ENCODE measurements around the gene ATP11B. TPM values are rescaled to one million over a fixed set of nuclear protein-coding genes. Genes with fewer than 3 reads are reported as not detected.

Gene ATP11B
- total RNA-seq (2013), result 53.2 TPM
- polyA plus RNA-seq, result 10 to 100 TPM; 11.1 to 25.1 (median 13.5) TPM
- 26.5 and 31.0 TPM in 2 replicates for polyA minus RNA-seq
- total RNA-seq, result 226 to 522 (median 364) reads per million in 11 experiments

DNA sequence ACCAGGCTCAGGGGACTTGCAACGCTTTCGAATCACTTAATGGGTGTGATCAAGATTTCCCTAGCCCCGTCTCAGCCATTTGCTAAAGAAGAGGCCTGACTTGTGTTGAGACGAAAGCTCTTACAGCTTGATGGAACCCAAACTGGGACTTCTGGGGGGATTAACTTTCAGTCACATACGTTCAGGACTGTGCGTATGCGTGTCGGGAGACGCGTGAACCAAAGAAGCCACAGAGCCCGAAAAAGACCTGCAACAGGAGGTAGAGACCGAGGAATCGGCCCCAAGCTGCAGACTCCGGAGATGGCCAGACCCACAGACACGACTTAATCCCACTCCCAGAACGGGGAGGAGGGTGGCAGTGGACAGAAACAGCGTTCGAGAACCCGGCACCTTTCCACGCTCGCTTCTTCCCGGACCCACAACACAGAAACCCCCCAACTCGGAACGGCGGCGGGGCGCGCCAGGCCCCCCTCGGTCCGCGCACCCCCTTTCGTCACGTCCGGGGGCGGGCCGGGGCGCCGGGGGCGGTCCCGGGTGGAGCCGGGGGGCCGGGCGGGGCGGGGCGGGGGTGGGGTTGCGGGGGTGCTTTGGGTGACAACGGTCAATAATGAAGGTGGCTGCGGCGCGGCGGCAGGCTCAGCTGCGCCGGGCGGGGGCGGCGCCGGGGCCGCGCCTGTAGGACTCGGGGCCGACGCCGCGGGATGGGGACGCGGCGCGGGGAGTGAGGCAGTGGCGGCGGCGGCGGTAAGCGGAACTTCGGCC lies at the start of gene ATP11B:
TSS of gene ATP11B (plus strand) at position 604 of the 762 bp plus-strand sequence. CDS start 256 bp downstream, outside the sequence.
- Mint-ChIP-seq H3K9me3 (no peaks in the 10 kb centered on the region), H3K27me3 (ENCODE audit: low read depth in 3 of 3) (no peaks in the 10 kb centered on the region), H3K36me3 (peaks cover 3 to 6% of the 10 kb centered on the region in 2 donors), H3K4me1 (peaks cover 28% of the 10 kb centered on the region), H3K27ac (peak within 1 kb of the TSS; percentile 99 to 100 (median 100)), H3K4me3 (peak within 1 kb of the TSS; percentile 97 to 99)
- H3K27me3 ChIP-seq (ENCODE audit: control insufficient read depth in 2 of 2, insufficient read depth in 2 of 2, low read length in 2 of 2), result no peaks in the 10 kb centered on the region
- intact Hi-C loops (cut with micrococcal nuclease), result no loop called here
- peak within 1 kb of the TSS; percentile 91 for H2AFZ ChIP-seq (ENCODE audit: insufficient read depth, low read depth, low read length, poor library complexity, severe bottlenecking)
- no peaks in the 10 kb centered on the region for H3K36me3 ChIP-seq (replicated peaks in 1 of 2; ENCODE audit: control insufficient read depth in 1 of 2, insufficient read depth in 2 of 2, low read length in 2 of 2)
- peak within 1 kb of the TSS; percentile 93 to 98 for H3K27ac ChIP-seq (ENCODE audit: low read depth in 1 of 2, low read length in 2 of 2)
- under 1% methylated on average over 46 of the region's 74 CpGs for WGBS (ENCODE audit: insufficient coverage)
- H3K9me3 ChIP-seq (replicated peaks in 1 of 2; ENCODE audit: control insufficient read depth in 1 of 2, insufficient read depth in 1 of 2, low read length in 2 of 2), result no peaks in the 10 kb centered on the region
- peaks cover 24% of the 10 kb centered on the region for H4K20me1 ChIP-seq (ENCODE audit: insufficient read depth, low read length)
- TF ChIP-seq, protein P1, sequence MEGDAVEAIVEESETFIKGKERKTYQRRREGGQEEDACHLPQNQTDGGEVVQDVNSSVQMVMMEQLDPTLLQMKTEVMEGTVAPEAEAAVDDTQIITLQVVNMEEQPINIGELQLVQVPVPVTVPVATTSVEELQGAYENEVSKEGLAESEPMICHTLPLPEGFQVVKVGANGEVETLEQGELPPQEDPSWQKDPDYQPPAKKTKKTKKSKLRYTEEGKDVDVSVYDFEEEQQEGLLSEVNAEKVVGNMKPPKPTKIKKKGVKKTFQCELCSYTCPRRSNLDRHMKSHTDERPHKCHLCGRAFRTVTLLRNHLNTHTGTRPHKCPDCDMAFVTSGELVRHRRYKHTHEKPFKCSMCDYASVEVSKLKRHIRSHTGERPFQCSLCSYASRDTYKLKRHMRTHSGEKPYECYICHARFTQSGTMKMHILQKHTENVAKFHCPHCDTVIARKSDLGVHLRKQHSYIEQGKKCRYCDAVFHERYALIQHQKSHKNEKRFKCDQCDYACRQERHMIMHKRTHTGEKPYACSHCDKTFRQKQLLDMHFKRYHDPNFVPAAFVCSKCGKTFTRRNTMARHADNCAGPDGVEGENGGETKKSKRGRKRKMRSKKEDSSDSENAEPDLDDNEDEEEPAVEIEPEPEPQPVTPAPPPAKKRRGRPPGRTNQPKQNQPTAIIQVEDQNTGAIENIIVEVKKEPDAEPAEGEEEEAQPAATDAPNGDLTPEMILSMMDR (IDR thresholded peaks at IDR 0.05), result no peak
- H3K4me1 ChIP-seq (ENCODE audit: control insufficient read depth in 1 of 2, insufficient read depth in 2 of 2, low read length in 2 of 2), result peaks cover 34 to 46% of the 10 kb centered on the region in 2 donors
- peaks cover 46% of the 10 kb centered on the region for H3K79me2 ChIP-seq (ENCODE audit: insufficient read depth, low read length)
- DNase-seq, result peak; percentile 63 to 79 (median 75)
- peak within 1 kb of the TSS; percentile 97 for H3K9ac ChIP-seq (ENCODE audit: insufficient read depth, low read length, poor library complexity, severe bottlenecking)
- peak within 1 kb of the TSS; percentile 92 to 100 (median 95) for H3K4me3 ChIP-seq (replicated peaks in 1 of 3; ENCODE audit: low read depth in 2 of 3, low read length in 3 of 3)
- peak within 1 kb of the TSS; percentile 99 for H3K4me2 ChIP-seq (replicated peaks; ENCODE audit: extremely low read depth, low read length, poor library complexity, severe bottlenecking)

DNA sequence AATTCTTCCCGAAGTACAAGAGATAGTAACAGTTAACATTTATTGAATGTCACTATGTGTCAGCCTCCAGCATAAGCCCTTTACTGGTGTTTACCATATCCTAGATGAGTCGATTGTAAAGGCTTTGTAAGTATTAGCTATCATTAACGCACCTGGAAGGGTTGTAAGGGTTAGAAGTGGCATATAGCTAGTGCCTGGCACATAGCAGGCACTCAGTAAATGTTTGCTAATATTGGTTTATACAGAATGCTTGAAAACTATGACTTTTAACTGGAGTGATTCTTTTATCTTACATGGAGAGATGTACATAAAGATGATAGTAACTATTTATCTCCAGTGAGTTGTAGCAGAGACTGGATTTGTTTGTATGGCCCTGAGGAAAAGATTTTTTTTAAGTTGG lies 46.3 kb upstream of the ATP11B start:
- no peak overlapping the region for H3K27ac Mint-ChIP-seq
- intact Hi-C loops (cut with micrococcal nuclease), result no loop called here
- Histone ChIP-seq H2AFZ (ENCODE audit: insufficient read depth, low read depth, low read length, poor library complexity, severe bottlenecking) (no peak overlapping the region), H3K4me1 (ENCODE audit: control insufficient read depth in 1 of 2, insufficient read depth in 2 of 2, low read length in 2 of 2) (no peaks in the 10 kb centered on the region), H3K36me3 (replicated peaks in 1 of 2; ENCODE audit: control insufficient read depth in 1 of 2, insufficient read depth in 2 of 2, low read length in 2 of 2) (no peaks in the 10 kb centered on the region), H3K27me3 (ENCODE audit: control insufficient read depth in 2 of 2, insufficient read depth in 2 of 2, low read length in 2 of 2) (no peaks in the 10 kb centered on the region), H3K9ac (ENCODE audit: insufficient read depth, low read length, poor library complexity, severe bottlenecking) (no peak overlapping the region), H3K4me2 (replicated peaks; ENCODE audit: extremely low read depth, low read length, poor library complexity, severe bottlenecking) (no peak overlapping the region), H3K27ac (ENCODE audit: low read depth in 1 of 2, low read length in 2 of 2) (no peak overlapping the region), H3K79me2 (ENCODE audit: insufficient read depth, low read length) (no peaks in the 10 kb centered on the region), H4K20me1 (ENCODE audit: insufficient read depth, low read length) (no peaks in the 10 kb centered on the region), H3K9me3 (replicated peaks in 1 of 2; ENCODE audit: control insufficient read depth in 1 of 2, insufficient read depth in 1 of 2, low read length in 2 of 2) (peaks cover 0 to 2% of the 10 kb centered on the region in 2 donors), H3K4me3 (replicated peaks in 1 of 3; ENCODE audit: low read depth in 2 of 3, low read length in 3 of 3) (no peak overlapping the region)
- no peak overlapping the region for H3K4me3 Mint-ChIP-seq
- peaks cover 0 to 7% (median 2%) of the 10 kb centered on the region in 3 donors for H3K27me3 Mint-ChIP-seq (ENCODE audit: low read depth in 3 of 3)
- peaks cover 0 to 5% (median 0%) of the 10 kb centered on the region in 7 donors for H3K9me3 Mint-ChIP-seq
- H3K4me1 Mint-ChIP-seq, result no peaks in the 10 kb centered on the region
- WGBS (ENCODE audit: insufficient coverage), result no CpG with 5 or more reads among the region's 3 CpGs
- TF ChIP-seq, protein P1 (IDR thresholded peaks at IDR 0.05), result no peak
- H3K36me3 Mint-ChIP-seq, result no peaks in the 10 kb centered on the region
- no peak for DNase-seq
